Measurements from ENCODE around the gene DMTF1. TPM values are rescaled to one million over a fixed set of nuclear protein-coding genes. Genes with fewer than 3 reads are reported as not detected.

Gene DMTF1
- total and polyA plus RNA-seq, 2 of the 4 experiments (the other 2 are of a cell fraction): 59.0 to 69.0 TPM

DNA sequence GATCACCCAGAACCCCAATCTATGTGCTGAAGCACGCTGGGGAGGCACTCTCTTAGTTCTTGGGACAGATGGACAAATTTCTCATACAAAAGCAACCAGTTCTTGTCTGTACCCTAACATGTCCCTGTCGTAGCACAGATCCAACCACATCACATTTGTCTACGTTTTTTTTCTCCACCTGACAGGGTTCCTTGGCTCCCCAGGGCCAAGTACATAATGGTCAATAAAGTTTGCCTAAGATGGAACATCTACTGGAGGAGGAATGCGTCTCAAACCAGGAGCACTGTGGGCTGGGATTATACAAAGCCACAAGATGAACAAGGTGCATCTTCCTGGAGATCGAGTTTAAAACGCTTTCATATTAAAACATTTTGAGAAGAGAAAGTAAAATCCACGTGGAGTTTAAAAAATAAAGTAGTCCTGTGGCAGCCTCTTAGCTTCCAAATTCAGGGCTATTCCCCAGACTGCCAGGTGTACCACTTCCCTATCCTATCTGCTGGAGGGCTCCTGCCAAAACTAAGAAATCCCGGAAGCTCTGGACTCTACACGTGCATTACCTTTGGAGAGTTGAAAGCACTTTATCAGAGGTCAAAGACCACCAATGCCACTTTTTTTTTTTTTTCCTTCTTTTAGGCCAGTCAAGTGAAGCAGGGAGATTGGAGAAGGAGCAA is 65.9 kb downstream of the DMTF1 start:
- intact Hi-C loops (cut with micrococcal nuclease): no loop called here
- H3K14ac ChIP-seq (replicated peaks; ENCODE audit: low read depth, low read length): no peak overlapping the region
- no peak overlapping the region for H4K5ac ChIP-seq (ENCODE audit: low read depth, low read length)
- CTCF ChIA-PET: no interaction called here
- peaks cover 4% of the 10 kb centered on the region; the same call in 1 of the 2 replicates for H3K36me3 ChIP-seq (ENCODE audit: control insufficient read depth, insufficient read depth, low read length)
- no peaks in the 10 kb centered on the region for H3K9me3 ChIP-seq (ENCODE audit: control insufficient read depth, insufficient read depth, low read length)
- peaks cover 3% of the 10 kb centered on the region; the same call in 1 of the 2 replicates for H4K20me1 ChIP-seq (ENCODE audit: insufficient read depth, low read length)
- peak overlapping the region; percentile 57; the same call in 1 of the 2 replicates for H3K23ac ChIP-seq (ENCODE audit: low read depth, low read length)
- DNase-seq (no peak), ATAC-seq (ENCODE audit: low read depth) (no peak)
- WGBS, 2 experiments (ENCODE audit: extremely low coverage in 2 of 2, insufficient read length in 1 of 2): no CpG with 5 or more reads among the region's 9 CpGs
- TF ChIP-seq RCOR1 (IDR thresholded peaks at IDR 0.05; ENCODE audit: insufficient replicate concordance, low read length) (no peak), SMC3 (IDR thresholded peaks at IDR 0.05; ENCODE audit: low read depth, low read length) (no peak)
- POLR2A ChIA-PET (ENCODE audit: unreplicated experiment): no interaction called here
- H4K8ac ChIP-seq (ENCODE audit: low read depth in 2 of 2, low read length in 2 of 2): no peak overlapping the region
- H2AK5ac ChIP-seq (ENCODE audit: low read depth, low read length): no peak overlapping the region
- H4K91ac ChIP-seq (ENCODE audit: insufficient read depth, low read depth, low read length): no peak overlapping the region
- H3K56ac ChIP-seq (ENCODE audit: extremely low read depth, insufficient read depth, low read length): no peak overlapping the region
- H3K4me3 ChIP-seq (ENCODE audit: insufficient read depth, low read depth, low read length): peak overlapping the region; percentile 94; the same call in 1 of the 2 replicates
- no peak overlapping the region for H2BK15ac ChIP-seq (ENCODE audit: low read depth, low read length)
- H3K4me2 ChIP-seq (ENCODE audit: low read depth, low read length): peak overlapping the region; percentile 91
- H3K9ac ChIP-seq (ENCODE audit: low read depth, low read length): no peak overlapping the region
- no peak overlapping the region for H3K18ac ChIP-seq (ENCODE audit: low read depth, low read length)
- peaks cover 14% of the 10 kb centered on the region for H3K9me1 ChIP-seq (ENCODE audit: insufficient read depth, low read length)
- no peaks in the 10 kb centered on the region for H3K27me3 ChIP-seq (ENCODE audit: control insufficient read depth, insufficient read depth, low read length)
- H2BK20ac ChIP-seq (ENCODE audit: low read depth, low read length): no peak overlapping the region
- H3K4me1 ChIP-seq (ENCODE audit: control insufficient read depth, insufficient read depth, low read length): peaks cover 6% of the 10 kb centered on the region
- BruUV-seq (replicated peaks): TSS peak; percentile 26
- no peak overlapping the region for H2BK120ac ChIP-seq (ENCODE audit: low read depth, low read length)
- peaks cover 16 to 52% of the 10 kb centered on the region in 2 experiments; a peak in 3 of 4 replicates for H3K79me1 ChIP-seq (ENCODE audit: low read depth in 1 of 2, low read length in 2 of 2)
- H3K4ac ChIP-seq (ENCODE audit: low read depth, low read length): no peak overlapping the region
- no peak overlapping the region for H2AFZ ChIP-seq (replicated peaks; ENCODE audit: low read length, poor library complexity)
- no peak overlapping the region for H2AK9ac ChIP-seq (replicated peaks; ENCODE audit: low read depth, low read length, poor library complexity)
- in situ Hi-C loops (cut with MboI; ENCODE audit: low sequenced_read_pairs): no loop called here
- no peak overlapping the region for H3K27ac ChIP-seq (ENCODE audit: insufficient read depth, low read length)
- dilution Hi-C loops (cut with HindIII; ENCODE audit: low sequenced_read_pairs, unreplicated experiment): no loop called here
- no peak overlapping the region for H2BK5ac ChIP-seq (ENCODE audit: low read depth, low read length, poor library complexity, severe bottlenecking)

All from IMR-90 (cell line).